Superior temporal gyrus (tissue), 1 donor: ENCODE measurements around the gene CRYBB3.
A peak's percentile ranks its signal among the peaks of the same experiment; 100 is the strongest.
"Not testable (repeated sequence)": the region's sequence is repeated elsewhere in the genome, so short reads cannot be mapped to it uniquely, and the experiment has no call there.

Source experiments
- DNase-seq: peaks from one replicate; pipeline ENCODE4 v3.0.0-alpha.2; 2016; ENCODE audit errors: extremely low spot score

CRYBB3 gene

GRCh38 chr22:25174888-25175411 is 24.7 kb upstream of the CRYBB3 start:
- no peak for DNase-seq

GRCh38 chr22:25176175-25176574 is 23.5 kb upstream of the CRYBB3 start:
- no peak for DNase-seq

- no peak for DNase-seq
Measured at GRCh38 chr22:25176799-25177198, 22.9 kb upstream of the CRYBB3 start.

GRCh38 chr22:25177226-25177625 is 22.4 kb upstream of the CRYBB3 start:
- DNase-seq = no peak

- no peak for DNase-seq
Measured at GRCh38 chr22:25177895-25178294, 21.8 kb upstream of the CRYBB3 start.

- DNase-seq = not testable (repeated sequence)
Measured at GRCh38 chr22:25178348-25178747, 21.3 kb upstream of the CRYBB3 start.

GRCh38 chr22:25178869-25179631 is 20.6 kb upstream of the CRYBB3 start:
- DNase-seq = not testable (repeated sequence)

GRCh38 chr22:25182131-25183110 is 17.2 kb upstream of the CRYBB3 start:
- no peak for DNase-seq

GRCh38 chr22:25183949-25184619 is 15.6 kb upstream of the CRYBB3 start:
- DNase-seq = no peak

GRCh38 chr22:25186140-25186539 is 13.5 kb upstream of the CRYBB3 start:
- no peak for DNase-seq

- no peak for DNase-seq
Measured at GRCh38 chr22:25187469-25187868, 12.2 kb upstream of the CRYBB3 start.

GRCh38 chr22:25192406-25192805 is 7.3 kb upstream of the CRYBB3 start:
- DNase-seq = peak; percentile 31

- no peak for DNase-seq
Measured at GRCh38 chr22:25193130-25193529, 6.5 kb upstream of the CRYBB3 start.

GRCh38 chr22:25193548-25193947 is 6.1 kb upstream of the CRYBB3 start:
- no peak for DNase-seq

- DNase-seq = no peak
Measured at GRCh38 chr22:25196326-25196725, 3.3 kb upstream of the CRYBB3 start.

GRCh38 chr22:25197340-25197739 is 2.3 kb upstream of the CRYBB3 start:
- DNase-seq = no peak

GRCh38 chr22:25200967-25201366 is 1.3 kb downstream of the CRYBB3 start:
- no peak for DNase-seq

- no peak for DNase-seq
Measured at GRCh38 chr22:25201557-25202273, 2.1 kb downstream of the CRYBB3 start.

GRCh38 chr22:25202290-25202921 is 2.7 kb downstream of the CRYBB3 start:
- peak; percentile 84 for DNase-seq

- DNase-seq = no peak
Measured at GRCh38 chr22:25203082-25203481, 3.4 kb downstream of the CRYBB3 start.

GRCh38 chr22:25204547-25204946 is 4.9 kb downstream of the CRYBB3 start:
- DNase-seq = not testable (repeated sequence)
